H1 (cell line): Measurements from ENCODE around the gene USH1C. TPM values are rescaled to one million over a fixed set of nuclear protein-coding genes. Genes with fewer than 3 reads are reported as not detected.

Source experiments
- CTCF ChIA-PET: fragments of 300-600 bp; sonication (Branson Sonifier 250); formaldehyde crosslinking; loops from one replicate; lab custom pipeline; 2021; ENCODE audit not compliant: partially characterized antibody; lab: Charles Lee
- POLR2A ChIA-PET: fragments of 300-600 bp; sonication (Branson Sonifier 250); formaldehyde crosslinking; loops from one replicate; lab custom pipeline; 2021; ENCODE audit warnings: inconsistent platforms; ENCODE audit not compliant: partially characterized antibody; lab: Charles Lee
- DNase-seq, 2 experiments: peaks; one replicate each; pipeline versions ENCODE4 v3.0.0 to v3.0.0-alpha.2; 2010 to 2022; ENCODE audit warnings: low spot score in 2 of 2, low read depth in 1 of 2, mixed read lengths in 1 of 2
- FAIRE-seq: peaks from 2 replicates; lab custom pipeline; 2011; peaks lifted over from hg19 to GRCh38; lab: Jason Lieb, UNC
- H2AFZ ChIP-seq: 2 replicates; pipeline ENCODE4 v1.8.1; 2012; ENCODE audit warnings: low read length, inconsistent platforms
- H2AK5ac ChIP-seq: 2 replicates; pipeline ENCODE4 v1.6.1; 2013; ENCODE audit warnings: low read depth, low read length
- H2BK120ac ChIP-seq: replicated peaks from 2 replicates; pipeline ENCODE3; 2013; ENCODE audit warnings: low read depth, low read length, inconsistent platforms
- H2BK12ac ChIP-seq: 2 replicates; pipeline ENCODE4 v1.6.1; 2013; ENCODE audit warnings: low read depth, low read length
- H2BK15ac ChIP-seq: 2 replicates; pipeline ENCODE4 v1.6.1; 2013; ENCODE audit warnings: low read length
- H2BK20ac ChIP-seq: 2 replicates; pipeline ENCODE4 v1.6.1; 2013; ENCODE audit warnings: low read length
- H2BK5ac ChIP-seq: 2 replicates; pipeline ENCODE4 v1.6.1; 2013; ENCODE audit warnings: low read depth, low read length
- H3K14ac ChIP-seq: 2 replicates; pipeline ENCODE4 v1.6.1; 2013; ENCODE audit warnings: inconsistent platforms; ENCODE audit not compliant: insufficient read length
- H3K18ac ChIP-seq: 2 replicates; pipeline ENCODE4 v1.6.1; 2013; ENCODE audit warnings: low read length; ENCODE audit errors: extremely low read depth
- H3K23ac ChIP-seq: 2 replicates; pipeline ENCODE4 v1.6.1; 2013; ENCODE audit warnings: inconsistent platforms; ENCODE audit not compliant: insufficient read length
- H3K23me2 ChIP-seq: 2 replicates; pipeline ENCODE4 v1.6.1; 2013; ENCODE audit warnings: low read depth, low read length
- H3K27ac ChIP-seq: 2 replicates; pipeline ENCODE4 v1.6.1; 2011; ENCODE audit warnings: low read depth, low read length, inconsistent platforms
- H3K27me3 ChIP-seq, 4 experiments: replicated peaks in 1 of 4; 1 replicate in 1 of 4; 2 replicates in 3 of 4; pipeline versions ENCODE4 v1.6.1 to v1.8.1; 2011 to 2013; ENCODE audit warnings: low read length in 3 of 4, mild to moderate bottlenecking in 3 of 4, inconsistent platforms in 2 of 4, mixed read lengths in 2 of 4, moderate library complexity in 1 of 4; ENCODE audit not compliant: control insufficient read depth in 3 of 4, insufficient read depth in 3 of 4; ENCODE audit errors: extremely low read depth in 1 of 4
- H3K36me3 ChIP-seq, 4 experiments: 2 replicates each; pipeline versions ENCODE4 v1.6.1 to v1.8.1; 2011 to 2013; ENCODE audit warnings: mild to moderate bottlenecking in 4 of 4, low read length in 3 of 4, moderate library complexity in 2 of 4, control low read depth in 1 of 4, inconsistent platforms in 1 of 4; ENCODE audit not compliant: insufficient read depth in 4 of 4, control insufficient read depth in 2 of 4
- H3K4ac ChIP-seq: replicated peaks from 2 replicates; pipeline ENCODE3; 2013; ENCODE audit warnings: low read length, low read depth, mixed read lengths, inconsistent platforms; ENCODE audit not compliant: insufficient read length
- H3K4me1 ChIP-seq, 4 experiments: replicated peaks in 1 of 4; 1 replicate in 1 of 4; 2 replicates in 3 of 4; pipeline versions ENCODE4 v1.6.1 to v1.8.1; 2011 to 2013; ENCODE audit warnings: low read length in 3 of 4, inconsistent platforms in 2 of 4, mixed read lengths in 1 of 4; ENCODE audit not compliant: insufficient read depth in 4 of 4, control insufficient read depth in 3 of 4
- H3K4me2 ChIP-seq, 2 experiments: 2 replicates each; pipeline versions ENCODE4 v1.6.1 to v1.8.1; 2011 to 2013; ENCODE audit warnings: low read depth in 2 of 2, low read length in 2 of 2, control low read depth in 1 of 2, inconsistent platforms in 1 of 2, mild to moderate bottlenecking in 1 of 2; ENCODE audit not compliant: insufficient read depth in 1 of 2
- H3K4me3 ChIP-seq, 4 experiments: fragments of 200-600, 300-600 bp in 1 of 4; sonication (generic), shearing (Covaris generic), sonication (Bioruptor Twin) in 1 of 4; 2 replicates each; pipeline versions ENCODE4 v1.5.1 to v1.8.1; 2011 to 2016; ENCODE audit warnings: low read length in 4 of 4, low read depth in 3 of 4, control low read depth in 2 of 4, inconsistent platforms in 2 of 4, mild to moderate bottlenecking in 2 of 4, mixed read lengths in 1 of 4, moderate library complexity in 1 of 4; ENCODE audit not compliant: insufficient read depth in 2 of 4; ENCODE audit errors: extremely low read depth in 1 of 4
- H3K56ac ChIP-seq: replicated peaks from 2 replicates; pipeline ENCODE3; 2013; ENCODE audit warnings: low read depth, mild to moderate bottlenecking, mixed read lengths, low read length, inconsistent platforms; ENCODE audit not compliant: insufficient read length
- H3K79me1 ChIP-seq: 2 replicates; pipeline ENCODE4 v1.6.1; 2013; ENCODE audit warnings: low read depth, low read length, control low read depth
- H3K79me2 ChIP-seq, 2 experiments: 2 replicates each; pipeline versions ENCODE4 v1.6.1 to v1.8.1; 2012 to 2013; ENCODE audit warnings: low read length in 2 of 2, mild to moderate bottlenecking in 2 of 2, inconsistent platforms in 1 of 2; ENCODE audit not compliant: insufficient read depth in 2 of 2, control insufficient read depth in 1 of 2
- H3K9ac ChIP-seq, 4 experiments: replicated peaks in 1 of 4; 1 replicate in 1 of 4; 2 replicates in 3 of 4; pipeline versions ENCODE4 v1.6.1 to v1.8.1; 2011 to 2013; ENCODE audit warnings: low read depth in 3 of 4, low read length in 3 of 4, control low read depth in 2 of 4, mild to moderate bottlenecking in 2 of 4, moderate library complexity in 2 of 4, inconsistent platforms in 1 of 4; ENCODE audit errors: extremely low read depth in 1 of 4
- H3K9me3 ChIP-seq, 2 experiments: 2 replicates each; pipeline versions ENCODE4 v1.6.1 to v1.8.1; 2012 to 2013; ENCODE audit warnings: mild to moderate bottlenecking in 2 of 2, moderate library complexity in 2 of 2, control low read depth in 1 of 2, inconsistent platforms in 1 of 2, low read depth in 1 of 2, low read length in 1 of 2, mixed read lengths in 1 of 2; ENCODE audit not compliant: insufficient read depth in 2 of 2
- H4K20me1 ChIP-seq, 2 experiments: replicated peaks in 1 of 2; 2 replicates each; pipeline versions ENCODE3 to v1.8.1; 2011 to 2013; ENCODE audit warnings: inconsistent platforms in 2 of 2, low read length in 2 of 2, mild to moderate bottlenecking in 1 of 2; ENCODE audit not compliant: insufficient read depth in 2 of 2, control insufficient read depth in 1 of 2
- H4K5ac ChIP-seq: 2 replicates; pipeline ENCODE4 v1.6.1; 2013; ENCODE audit warnings: low read length, low read depth, mixed read lengths, inconsistent platforms; ENCODE audit not compliant: insufficient read length
- H4K8ac ChIP-seq: 2 replicates; pipeline ENCODE4 v1.8.0; 2013; ENCODE audit warnings: mild to moderate bottlenecking, moderate library complexity, low read length, inconsistent platforms; ENCODE audit not compliant: insufficient read depth; ENCODE audit errors: extremely low read depth
- H4K91ac ChIP-seq: replicated peaks from 2 replicates; pipeline ENCODE3; 2013; ENCODE audit warnings: low read length, mixed read lengths, inconsistent platforms; ENCODE audit not compliant: insufficient read length
- BCL11A ChIP-seq, 2 experiments: IDR thresholded peaks; one replicate each; pipeline ENCODE4 v1.6.1; 2011; ENCODE audit warnings: low read depth in 2 of 2, low read length in 2 of 2, mild to moderate bottlenecking in 2 of 2
- BRCA1 ChIP-seq: IDR thresholded peaks from 2 replicates; pipeline ENCODE4 v1.6.1; 2012; ENCODE audit warnings: low read depth, low read length, improper control_type of control experiment
- HDAC6 ChIP-seq: IDR thresholded peaks from one replicate; pipeline ENCODE4 v1.7.1; 2012; ENCODE audit warnings: low read depth, mild to moderate bottlenecking, inconsistent platforms, low read length, moderate library complexity
- SRF ChIP-seq: IDR thresholded peaks from 2 replicates; pipeline ENCODE4 v1.6.1; 2011; ENCODE audit warnings: mild to moderate bottlenecking, low read depth, low read length, moderate library complexity
- TBP ChIP-seq: IDR thresholded peaks from 2 replicates; pipeline ENCODE4 v1.6.1; 2011; ENCODE audit warnings: low read depth, low read length, improper control_type of control experiment
- WGBS, 2 experiments: shearing (Covaris generic) in 1 of 2; methylation state at CpG; one replicate each; pipeline versions ENCODE4 v1.1.6 to v1.1.7; 2013 to 2015; ENCODE audit warnings: low lambda C conversion rate in 2 of 2, mixed read lengths in 2 of 2, inconsistent platforms in 1 of 2, low coverage in 1 of 2, missing lambda C conversion rate in 1 of 2; ENCODE audit not compliant: insufficient replicate concordance in 2 of 2, insufficient coverage in 1 of 2, insufficient read length in 1 of 2; ENCODE audit errors: extremely low coverage in 1 of 2, missing lambda C conversion rate in 1 of 2; 5-methylcytosine and 5-hydroxymethylcytosine counted together
- polyA plus RNA-seq, 7 experiments: library from polyadenylated mRNA; depleted of rRNA in 3 of 7; stranded (reverse) in 5 of 7; unstranded in 2 of 7; fragments of >200 nt in 5 of 7; fragments of 200-250 nt in 2 of 7; gene quantifications; 1 replicate in 5 of 7; 2 replicates in 1 of 7; 4 replicates in 1 of 7; pipeline versions ENCODE4 v1.2.1 to v1.2.3, GENCODE V29; 2011 to 2013; ENCODE audit warnings: missing spikeins in 2 of 7, mixed read lengths in 2 of 7
- total RNA-seq: library from RNA; stranded (reverse); fragmentation: NEBNext Ultra II Directional; extraction: Animal tissue kit (Norgen Biotek cat#: 25700); gene quantifications from 2 replicates; pipeline ENCODE4 v1.2.1, GENCODE V29; 2021

The USH1C gene
- total and polyA plus RNA-seq, 2 of the 8 experiments (the other 6 are each of a cell fraction or from before 2014, with no cell fraction given), result 1.3 to 1.6 TPM

DNA sequence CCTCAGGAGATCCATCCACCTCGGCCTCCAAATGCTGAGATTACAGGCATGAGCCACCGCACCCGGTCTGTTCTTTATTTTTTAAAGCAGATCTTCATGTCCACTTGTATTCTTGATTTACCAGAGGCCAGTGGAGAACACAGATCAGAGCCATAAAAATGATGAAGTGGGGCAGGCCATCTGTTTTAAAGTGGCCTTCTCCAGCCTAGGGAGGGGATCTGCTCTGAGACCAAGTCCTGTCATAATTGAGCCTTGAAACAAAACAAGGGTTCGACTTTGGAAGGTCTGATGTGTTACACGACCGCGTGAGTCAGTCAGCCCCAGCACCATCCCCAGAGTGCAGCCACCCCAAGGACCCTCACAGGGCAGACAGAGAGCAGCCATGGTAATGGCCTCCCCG, 95.1 kb downstream of the USH1C start:
- Histone ChIP-seq H2BK12ac (no peak overlapping the region), H3K4me2 (no peak overlapping the region), H3K27me3 (no peaks in the 10 kb centered on the region), H4K5ac (no peak overlapping the region), H3K56ac (no peak overlapping the region), H3K23me2 (no peaks in the 10 kb centered on the region), H4K91ac (no peak overlapping the region), H4K8ac (no peak overlapping the region), H4K20me1 (no peaks in the 10 kb centered on the region), H3K14ac (no peak overlapping the region), H2AK5ac (no peak overlapping the region), H2BK15ac (no peak overlapping the region), H3K23ac (no peak overlapping the region), H2AFZ (no peak overlapping the region), H2BK20ac (no peak overlapping the region), H3K9ac (no peak overlapping the region), H3K79me1 (no peaks in the 10 kb centered on the region), H3K4me3 (no peak overlapping the region), H2BK120ac (no peak overlapping the region), H3K36me3 (no peaks in the 10 kb centered on the region), H2BK5ac (no peak overlapping the region), H3K79me2 (no peaks in the 10 kb centered on the region), H3K18ac (no peak overlapping the region), H3K27ac (no peak overlapping the region), H3K9me3 (peaks cover 6 to 8% of the 10 kb centered on the region in 2 experiments; a peak in 2 of 4 replicates), H3K4me1 (peaks cover 0 to 2% (median 0%) of the 10 kb centered on the region in 4 experiments; a peak in 2 of 7 replicates), H3K4ac (no peak overlapping the region)
- ChIA-PET CTCF (interaction anchor here (0.6 to 3.2 kb wide), 11 partner anchors 8 to 1854 kb away, joined by 3 to 12 read pairs (median 3); partner anchors contain the start of gene KCNJ11), POLR2A (interaction anchor here (1.1 kb wide), 1 partner anchor 10 kb away, joined by 3 read pairs; no protein-coding TSS in a partner anchor)
- 94% methylated on average over 8 of the region's 8 CpGs; no CpG with 5 or more reads in 1 of the 2 experiments for WGBS, 2 experiments
- FAIRE-seq (no peak), DNase-seq (no peak)
- no peak for TF ChIP-seq SRF
- no peak for TF ChIP-seq TBP
- TF ChIP-seq BCL11A (IDR thresholded peaks at IDR 0.05; ENCODE audit: low read depth in 2 of 2, low read length in 2 of 2), result no peak
- no peak for TF ChIP-seq BRCA1
- TF ChIP-seq HDAC6, result no peak
